ENCODE results near the gene FUT7.

The FUT7 gene

GRCh38 chr9:136985027-136985602, 46.8 kb downstream of the FUT7 start:
- H3K36me3 ChIP-seq (ENCODE audit: control insufficient read depth, insufficient read depth, low read length) = no peaks in the 10 kb centered on the region
- H3K9ac ChIP-seq (ENCODE audit: low read depth, low read length) = no peak overlapping the region
- no peaks in the 10 kb centered on the region for H3K4me1 ChIP-seq (ENCODE audit: control insufficient read depth, insufficient read depth, low read length)
- peak overlapping the region; percentile 37 for H3K4me3 ChIP-seq (ENCODE audit: low read depth, low read length)
- no peaks in the 10 kb centered on the region for H3K9me3 ChIP-seq (ENCODE audit: control insufficient read depth, insufficient read depth, low read length)
- H3K27me3 ChIP-seq (ENCODE audit: control insufficient read depth, insufficient read depth, low read length) = peaks cover 15% of the 10 kb centered on the region

- Histone ChIP-seq H3K4me1 (ENCODE audit: control insufficient read depth, insufficient read depth, low read length) (no peaks in the 10 kb centered on the region), H3K36me3 (ENCODE audit: control insufficient read depth, insufficient read depth, low read length) (no peaks in the 10 kb centered on the region), H3K27me3 (ENCODE audit: control insufficient read depth, insufficient read depth, low read length) (peaks cover 15% of the 10 kb centered on the region), H3K9ac (ENCODE audit: low read depth, low read length) (no peak overlapping the region), H3K9me3 (ENCODE audit: control insufficient read depth, insufficient read depth, low read length) (no peaks in the 10 kb centered on the region), H3K4me3 (ENCODE audit: low read depth, low read length) (peak overlapping the region; percentile 37)
Measured at GRCh38 chr9:136984464-136985026, 47.3 kb downstream of the FUT7 start.

DNA sequence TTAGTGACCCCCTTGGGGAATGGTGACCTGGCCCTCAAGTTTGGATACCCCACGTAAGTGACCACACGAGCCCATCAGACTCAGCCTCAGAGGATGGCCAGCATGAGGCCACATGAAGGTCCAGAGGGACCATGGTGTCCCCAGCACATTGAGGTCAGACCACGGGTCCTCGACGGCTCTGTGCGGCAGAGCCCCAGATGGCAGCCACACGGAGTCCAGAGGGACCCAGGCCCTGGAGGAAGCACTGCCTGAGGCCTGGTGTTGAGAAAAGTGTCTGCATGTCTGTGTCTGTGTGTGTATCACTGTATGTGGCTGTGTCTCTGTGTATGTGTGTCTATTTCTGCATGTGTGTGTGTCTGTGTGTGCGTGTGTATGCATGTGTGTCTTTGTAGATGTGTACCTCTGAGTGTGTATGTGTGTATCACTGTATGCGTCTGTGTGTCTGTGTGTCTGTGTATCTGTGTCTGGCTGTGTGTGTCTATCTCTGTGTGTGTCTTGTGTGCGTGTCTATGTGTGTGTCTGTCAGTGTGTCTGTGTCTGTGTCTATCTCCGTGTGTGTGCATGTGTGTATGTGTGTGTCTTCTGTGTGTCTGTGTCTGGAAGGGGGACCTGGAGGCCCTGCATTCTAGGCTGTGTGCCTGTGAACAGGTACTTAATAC, 48.1 kb downstream of the FUT7 start:
- Histone ChIP-seq H3K36me3 (ENCODE audit: control insufficient read depth, insufficient read depth, low read length) (no peaks in the 10 kb centered on the region), H3K9me3 (ENCODE audit: control insufficient read depth, insufficient read depth, low read length) (no peaks in the 10 kb centered on the region), H3K9ac (ENCODE audit: low read depth, low read length) (no peak overlapping the region), H3K4me3 (ENCODE audit: low read depth, low read length) (no peak overlapping the region), H3K27me3 (ENCODE audit: control insufficient read depth, insufficient read depth, low read length) (peaks cover 15% of the 10 kb centered on the region), H3K4me1 (ENCODE audit: control insufficient read depth, insufficient read depth, low read length) (no peaks in the 10 kb centered on the region)

GRCh38 chr9:136983167-136983566, 48.7 kb downstream of the FUT7 start:
- Histone ChIP-seq H3K4me3 (ENCODE audit: low read depth, low read length) (no peak overlapping the region), H3K9ac (ENCODE audit: low read depth, low read length) (no peak overlapping the region), H3K36me3 (ENCODE audit: control insufficient read depth, insufficient read depth, low read length) (no peaks in the 10 kb centered on the region), H3K9me3 (ENCODE audit: control insufficient read depth, insufficient read depth, low read length) (no peaks in the 10 kb centered on the region), H3K27me3 (ENCODE audit: control insufficient read depth, insufficient read depth, low read length) (peaks cover 15% of the 10 kb centered on the region), H3K4me1 (ENCODE audit: control insufficient read depth, insufficient read depth, low read length) (no peaks in the 10 kb centered on the region)

- peaks cover 15% of the 10 kb centered on the region for H3K27me3 ChIP-seq (ENCODE audit: control insufficient read depth, insufficient read depth, low read length)
- no peaks in the 10 kb centered on the region for H3K4me1 ChIP-seq (ENCODE audit: control insufficient read depth, insufficient read depth, low read length)
- no peak within 1 kb of the TSS for H3K4me3 ChIP-seq (ENCODE audit: low read depth, low read length)
- H3K36me3 ChIP-seq (ENCODE audit: control insufficient read depth, insufficient read depth, low read length) = no peaks in the 10 kb centered on the region
- H3K9ac ChIP-seq (ENCODE audit: low read depth, low read length) = no peak within 1 kb of the TSS
- no peaks in the 10 kb centered on the region for H3K9me3 ChIP-seq (ENCODE audit: control insufficient read depth, insufficient read depth, low read length)
Measured at GRCh38 chr9:136982232-136983051, 49.4 kb downstream of the FUT7 start, which contains the start of gene LCNL1. Gene LCNL1, plus strand, starts transcription at chr9:136982993. Its CDS starts 594 bp downstream, at chr9:136983587.

DNA sequence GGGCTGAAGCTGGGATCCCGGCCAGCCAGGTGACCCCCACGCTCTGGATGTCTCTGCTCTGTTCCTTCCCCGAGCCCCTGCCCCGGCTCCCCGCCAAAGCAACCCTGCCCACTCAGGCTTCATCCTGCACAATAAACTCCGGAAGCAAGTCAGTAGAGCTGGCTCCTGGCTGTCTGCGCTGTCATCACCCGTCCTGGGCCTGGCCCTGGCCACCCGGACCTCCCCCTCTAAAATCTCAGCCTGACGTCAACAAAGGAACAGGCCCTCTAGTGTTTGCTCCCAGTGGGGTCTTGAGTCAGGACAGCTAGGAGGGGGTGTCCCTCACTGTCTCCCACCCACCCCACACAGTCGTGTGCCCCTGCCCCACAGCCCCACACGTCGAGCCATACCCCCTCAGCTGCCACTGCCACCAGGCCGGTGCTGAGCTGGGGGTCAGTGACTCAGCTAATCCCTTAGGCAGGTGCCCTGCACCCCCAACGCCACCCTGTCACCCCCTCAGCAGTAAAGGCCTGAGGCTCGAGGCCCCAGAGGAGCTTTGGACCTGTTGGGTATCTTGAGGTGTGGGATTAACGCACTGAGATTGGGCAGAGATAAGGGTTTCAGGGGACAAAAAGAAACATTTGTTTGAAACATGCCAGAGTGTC, 50.2 kb downstream of the FUT7 start:
- Histone ChIP-seq H3K4me1 (ENCODE audit: control insufficient read depth, insufficient read depth, low read length) (no peaks in the 10 kb centered on the region), H3K27me3 (ENCODE audit: control insufficient read depth, insufficient read depth, low read length) (peaks cover 15% of the 10 kb centered on the region), H3K9ac (ENCODE audit: low read depth, low read length) (no peak overlapping the region), H3K4me3 (ENCODE audit: low read depth, low read length) (no peak overlapping the region), H3K36me3 (ENCODE audit: control insufficient read depth, insufficient read depth, low read length) (no peaks in the 10 kb centered on the region), H3K9me3 (ENCODE audit: control insufficient read depth, insufficient read depth, low read length) (no peaks in the 10 kb centered on the region)

DNA sequence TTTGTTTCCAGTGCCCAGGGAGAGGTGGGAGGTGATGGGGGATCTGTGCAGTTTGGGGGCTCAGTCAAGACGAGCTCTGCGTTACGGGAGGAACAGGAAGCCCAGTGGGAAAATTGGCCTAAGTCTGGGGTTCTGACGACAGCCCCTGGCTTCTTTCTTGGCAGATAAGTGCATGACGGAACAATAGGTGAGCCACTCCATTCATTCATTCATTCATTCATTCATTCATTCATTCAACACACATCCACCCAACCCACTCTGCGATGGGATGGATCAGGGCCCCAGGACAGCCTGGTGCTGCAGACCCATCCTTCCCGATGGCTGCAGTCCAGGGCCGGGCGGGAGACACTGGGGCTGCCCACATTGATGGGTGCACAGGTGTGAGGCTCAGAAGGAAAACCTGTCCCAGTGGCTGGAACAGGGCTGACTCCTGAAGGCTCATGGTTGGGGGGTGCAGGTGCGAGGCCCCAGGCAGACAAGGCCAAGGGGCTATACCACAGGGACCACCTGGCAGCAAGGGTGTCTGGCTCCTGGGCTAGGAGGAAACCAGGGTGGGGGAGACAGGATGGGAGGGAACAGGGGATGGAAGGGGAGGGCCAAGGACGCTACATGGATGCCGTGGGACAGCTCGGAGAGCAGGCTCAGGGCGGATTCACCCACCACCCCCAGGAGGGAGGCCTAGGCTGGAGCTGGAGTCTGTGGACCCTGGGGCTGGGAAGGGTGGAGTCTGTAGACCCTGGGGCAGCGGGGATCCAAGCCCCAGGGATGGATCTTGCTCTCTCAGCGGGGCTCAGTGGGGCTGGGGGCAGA, 51.0 kb downstream of the FUT7 start:
- Histone ChIP-seq H3K9ac (ENCODE audit: low read depth, low read length) (no peak overlapping the region), H3K36me3 (ENCODE audit: control insufficient read depth, insufficient read depth, low read length) (no peaks in the 10 kb centered on the region), H3K4me3 (ENCODE audit: low read depth, low read length) (no peak overlapping the region), H3K27me3 (ENCODE audit: control insufficient read depth, insufficient read depth, low read length) (peaks cover 10% of the 10 kb centered on the region), H3K9me3 (ENCODE audit: control insufficient read depth, insufficient read depth, low read length) (no peaks in the 10 kb centered on the region), H3K4me1 (ENCODE audit: control insufficient read depth, insufficient read depth, low read length) (no peaks in the 10 kb centered on the region)
